Stomach smooth muscle (tissue), 2 donors: ENCODE measurements around the gene XDH.

Experiments used
- H3K27ac ChIP-seq: one replicate; pipeline ENCODE4 v1.7.0; 2013; ENCODE audit warnings: mild to moderate bottlenecking, low read length, inconsistent platforms
- H3K27me3 ChIP-seq, 2 donors: one replicate each; pipeline ENCODE4 v1.7.0; 2013; ENCODE audit warnings: low read length in 2 of 2; ENCODE audit not compliant: insufficient read depth in 2 of 2, control insufficient read depth in 1 of 2
- H3K36me3 ChIP-seq, 2 donors: one replicate each; pipeline ENCODE4 v1.7.0; 2013; ENCODE audit warnings: low read length in 2 of 2; ENCODE audit not compliant: control insufficient read depth in 2 of 2, insufficient read depth in 2 of 2
- H3K4me1 ChIP-seq: one replicate; pipeline ENCODE4 v1.7.0; 2013; ENCODE audit warnings: low read length; ENCODE audit not compliant: control insufficient read depth, insufficient read depth
- H3K4me3 ChIP-seq, 2 donors: one replicate each; pipeline ENCODE4 v1.7.0; 2013; ENCODE audit warnings: low read length in 2 of 2
- H3K9ac ChIP-seq, 2 donors: one replicate each; pipeline ENCODE4 v1.7.0; 2013; ENCODE audit warnings: low read length in 2 of 2, mild to moderate bottlenecking in 1 of 2
- H3K9me3 ChIP-seq, 2 donors: one replicate each; pipeline ENCODE4 v1.7.0; 2013; ENCODE audit warnings: low read length in 2 of 2; ENCODE audit not compliant: control insufficient read depth in 2 of 2
- donor health status: healthy.
- donor health status: Pancreatic carcinoma.

XDH gene

DNA sequence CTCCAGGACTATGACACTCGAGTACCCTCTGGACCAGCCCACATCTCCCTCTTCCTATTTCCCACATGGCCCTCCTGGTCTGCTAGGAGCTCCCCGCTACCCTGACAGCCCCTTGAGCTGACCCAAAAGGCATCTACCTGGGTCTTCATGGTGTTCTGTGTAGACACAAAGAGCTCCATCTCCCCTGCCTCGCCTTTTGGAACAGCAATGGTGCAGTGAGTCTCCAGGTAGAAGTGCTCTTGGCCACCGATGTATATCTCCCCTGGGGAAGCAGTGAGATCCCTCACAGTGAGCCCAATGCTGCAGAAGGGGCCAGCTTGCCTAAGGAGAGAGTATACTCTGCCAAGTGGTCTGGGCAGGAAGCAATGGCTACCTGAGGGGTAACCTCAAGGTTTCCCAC lies 47.8 kb downstream of the XDH start:
- Histone ChIP-seq H3K9me3 (no peaks in the 10 kb centered on the region), H3K27me3 (no peaks in the 10 kb centered on the region), H3K27ac (no peak overlapping the region), H3K9ac (no peak overlapping the region), H3K36me3 (no peaks in the 10 kb centered on the region), H3K4me3 (no peak overlapping the region), H3K4me1 (no peaks in the 10 kb centered on the region)

DNA sequence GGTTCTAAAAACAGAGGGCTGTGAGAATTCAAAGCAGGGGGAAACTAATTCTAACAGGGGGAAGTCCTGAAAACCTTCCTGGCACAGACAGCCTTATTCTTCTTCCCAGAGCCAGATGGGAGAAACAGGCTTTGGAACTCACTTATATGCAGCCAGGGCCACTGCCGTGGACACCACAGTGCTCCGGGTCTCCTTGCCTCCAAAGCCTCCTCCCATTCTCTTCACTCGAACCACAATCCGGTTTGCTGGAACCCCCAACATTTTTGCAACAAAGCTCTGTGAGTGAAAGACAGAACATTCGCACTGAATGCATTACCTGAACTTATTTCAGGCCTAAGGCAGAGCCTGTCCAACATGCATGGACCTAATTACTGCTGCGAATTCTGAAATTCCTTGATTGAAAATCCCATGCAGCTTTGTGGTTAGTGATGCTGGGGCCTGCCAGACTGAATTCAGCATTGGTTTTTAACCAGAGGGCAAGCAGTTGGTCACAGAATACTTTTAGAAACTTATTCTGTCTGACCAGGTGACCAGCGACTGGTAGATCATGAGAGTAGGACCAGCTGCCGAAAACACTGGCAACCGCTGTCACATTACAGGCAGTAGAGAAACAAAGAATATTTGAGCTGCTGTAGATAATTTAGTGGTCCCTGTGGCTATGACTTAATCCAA lies 48.6 kb downstream of the XDH start:
- Histone ChIP-seq H3K4me1 (no peaks in the 10 kb centered on the region), H3K4me3 (no peak overlapping the region), H3K27me3 (no peaks in the 10 kb centered on the region), H3K27ac (no peak overlapping the region), H3K9ac (no peak overlapping the region), H3K36me3 (no peaks in the 10 kb centered on the region), H3K9me3 (no peaks in the 10 kb centered on the region)

DNA sequence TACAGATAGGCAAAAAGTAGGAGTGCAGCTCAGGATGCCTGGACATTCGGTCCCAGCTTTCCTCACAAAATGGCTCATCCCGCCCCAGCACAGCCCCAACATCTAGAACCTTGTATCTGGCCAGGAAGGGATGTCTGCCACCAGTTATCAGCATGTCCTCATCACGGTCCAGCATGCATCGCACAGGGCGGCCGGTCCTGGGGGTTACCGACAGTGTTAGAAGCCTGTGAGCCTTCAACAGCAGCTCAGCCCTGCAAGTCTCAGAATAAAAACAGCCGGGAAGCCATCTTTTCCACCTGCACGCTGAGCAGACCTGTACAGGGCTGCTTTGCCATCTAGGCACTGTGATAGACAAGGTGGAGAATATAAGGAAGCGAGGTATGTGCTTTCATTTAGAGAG lies 49.2 kb downstream of the XDH start:
- Histone ChIP-seq H3K4me3 (no peak overlapping the region), H3K9me3 (no peaks in the 10 kb centered on the region), H3K4me1 (no peaks in the 10 kb centered on the region), H3K27me3 (no peaks in the 10 kb centered on the region), H3K27ac (no peak overlapping the region), H3K9ac (no peak overlapping the region), H3K36me3 (no peaks in the 10 kb centered on the region)

DNA sequence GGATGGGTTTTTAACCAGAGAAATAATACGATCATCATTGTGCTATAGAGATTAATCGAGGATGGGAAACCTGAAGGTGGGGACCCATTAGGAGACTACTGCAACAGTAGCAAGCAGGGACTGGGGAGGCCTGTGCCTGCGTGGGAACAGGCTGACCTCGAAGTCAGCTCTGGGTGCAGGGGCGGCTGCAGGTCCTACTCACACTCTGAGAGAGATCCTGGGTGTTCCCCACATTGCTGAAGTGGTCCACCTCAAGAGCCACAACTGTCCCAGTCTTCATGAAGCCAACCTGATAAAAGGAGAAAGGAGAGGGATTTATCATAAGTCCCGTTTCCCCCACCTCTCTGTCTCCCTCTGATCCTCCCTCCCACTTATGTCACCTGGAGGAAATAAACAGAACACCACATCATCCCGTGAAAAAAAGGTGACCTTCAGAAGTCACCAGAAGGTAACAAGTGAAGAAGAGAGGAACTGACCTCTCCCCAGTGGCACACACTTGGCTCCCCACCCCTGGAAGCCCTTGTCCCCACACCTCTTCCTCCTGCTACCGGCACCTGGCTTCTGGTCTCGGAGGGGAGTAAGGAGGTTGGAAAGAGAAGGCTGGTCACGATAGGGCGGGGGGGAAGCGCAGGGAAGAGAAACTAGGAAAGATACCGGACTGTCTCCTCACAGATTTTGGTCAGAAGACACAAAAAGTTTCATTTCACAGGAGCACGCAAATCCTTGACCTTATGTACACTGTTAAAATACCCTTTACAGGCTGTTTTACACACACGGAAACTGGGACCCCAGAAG lies 50.4 kb downstream of the XDH start:
- no peak overlapping the region for H3K9ac ChIP-seq
- H3K36me3 ChIP-seq, result no peaks in the 10 kb centered on the region
- H3K27ac ChIP-seq, result no peak overlapping the region
- H3K9me3 ChIP-seq, result no peaks in the 10 kb centered on the region
- H3K27me3 ChIP-seq, result no peaks in the 10 kb centered on the region
- H3K4me1 ChIP-seq, result no peaks in the 10 kb centered on the region
- H3K4me3 ChIP-seq, result no peak overlapping the region

DNA sequence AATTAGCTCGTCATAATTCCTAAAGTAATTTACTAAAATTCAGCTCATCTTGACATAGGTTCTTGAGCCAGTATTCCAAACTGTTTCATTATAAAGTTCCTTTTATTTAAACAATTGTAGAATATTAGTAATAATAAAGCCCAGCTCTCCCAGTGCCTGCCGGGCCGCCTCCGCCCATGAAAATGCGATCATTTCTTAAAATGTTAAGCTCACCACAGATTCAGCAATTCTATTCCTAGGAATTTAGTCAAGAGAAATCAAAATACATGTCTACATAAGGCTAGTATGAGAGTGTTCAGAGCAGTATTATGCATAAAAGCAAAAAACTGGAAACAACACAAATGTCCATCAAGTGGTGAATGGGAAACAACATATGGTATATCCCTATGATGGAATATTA lies 52.0 kb downstream of the XDH start:
- Histone ChIP-seq H3K4me1 (no peaks in the 10 kb centered on the region), H3K4me3 (no peak overlapping the region), H3K36me3 (no peaks in the 10 kb centered on the region), H3K9me3 (no peaks in the 10 kb centered on the region), H3K27ac (no peak overlapping the region), H3K27me3 (no peaks in the 10 kb centered on the region), H3K9ac (no peak overlapping the region)

DNA sequence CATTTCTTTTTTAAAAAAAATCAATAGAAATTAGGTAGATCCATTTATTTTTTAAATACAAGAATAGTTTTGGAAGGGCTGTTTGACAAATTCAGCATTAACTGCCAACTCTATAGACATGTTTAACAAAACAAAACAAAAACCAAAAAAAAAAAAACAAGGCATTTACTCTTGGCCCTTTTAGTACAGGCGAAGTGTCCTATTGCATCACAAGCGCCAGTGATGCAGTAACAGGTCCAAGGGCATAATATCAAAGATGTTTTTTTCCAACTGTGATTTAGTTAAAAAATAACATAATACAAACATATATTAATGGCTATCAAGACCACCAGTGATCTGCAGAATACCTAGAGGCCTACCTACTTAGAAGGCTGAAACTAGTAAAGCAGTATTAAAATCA lies 55.3 kb downstream of the XDH start:
- Histone ChIP-seq H3K27ac (no peak overlapping the region), H3K4me3 (no peak overlapping the region), H3K36me3 (no peaks in the 10 kb centered on the region)

DNA sequence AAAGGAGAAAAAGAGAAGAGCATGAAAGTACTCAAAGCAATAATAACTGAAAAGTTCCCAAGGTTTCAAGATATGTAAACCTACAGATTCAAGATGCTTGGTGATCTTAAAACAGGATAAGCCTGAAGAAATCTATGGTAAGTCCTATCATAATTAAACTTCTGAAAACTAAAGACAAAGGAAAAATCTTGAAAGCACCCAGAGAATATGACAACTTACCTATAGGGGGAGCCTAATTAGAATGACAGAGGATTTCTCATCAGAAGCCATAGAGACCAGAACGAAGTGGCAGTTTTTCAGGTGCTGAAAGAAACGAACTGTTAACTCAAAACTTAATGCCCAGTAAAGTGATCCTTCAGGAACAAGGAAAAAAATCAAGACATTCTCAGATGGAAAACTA lies 59.7 kb downstream of the XDH start:
- Histone ChIP-seq H3K9ac (no peak overlapping the region), H3K27me3 (peaks cover 0 to 3% of the 10 kb centered on the region in 2 donors), H3K4me3 (no peak overlapping the region), H3K9me3 (no peaks in the 10 kb centered on the region), H3K4me1 (no peaks in the 10 kb centered on the region), H3K36me3 (no peaks in the 10 kb centered on the region), H3K27ac (no peak overlapping the region)

More for the DNA sequence above, 55.3 kb downstream of the XDH start:
- Histone ChIP-seq H3K4me1 (no peaks in the 10 kb centered on the region), H3K27me3 (no peaks in the 10 kb centered on the region), H3K9ac (no peak overlapping the region), H3K9me3 (no peaks in the 10 kb centered on the region)

DNA sequence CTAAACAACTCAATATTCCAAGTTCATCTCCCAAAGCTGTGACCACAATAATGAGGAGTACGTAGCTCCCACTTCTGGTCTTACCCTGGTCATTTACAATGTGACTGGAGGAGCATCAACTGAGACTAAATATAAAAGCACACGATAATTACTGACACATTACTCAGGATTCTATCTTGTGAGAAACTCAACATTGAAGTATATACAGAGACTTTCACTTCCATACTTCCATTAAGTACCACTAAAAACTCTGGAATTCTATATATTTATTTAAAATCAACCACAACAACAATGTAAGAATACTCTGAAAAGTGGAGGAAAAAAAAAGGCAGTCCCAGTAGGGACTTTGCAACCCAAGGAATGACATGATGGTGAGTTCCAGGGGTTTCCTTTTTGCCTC lies 61.4 kb downstream of the XDH start:
- no peak overlapping the region for H3K4me3 ChIP-seq
- no peaks in the 10 kb centered on the region for H3K4me1 ChIP-seq
- H3K9me3 ChIP-seq, result no peaks in the 10 kb centered on the region
- no peak overlapping the region for H3K9ac ChIP-seq
- H3K27me3 ChIP-seq, result peaks cover 0 to 3% of the 10 kb centered on the region in 2 donors
- H3K27ac ChIP-seq, result no peak overlapping the region
- no peaks in the 10 kb centered on the region for H3K36me3 ChIP-seq

DNA sequence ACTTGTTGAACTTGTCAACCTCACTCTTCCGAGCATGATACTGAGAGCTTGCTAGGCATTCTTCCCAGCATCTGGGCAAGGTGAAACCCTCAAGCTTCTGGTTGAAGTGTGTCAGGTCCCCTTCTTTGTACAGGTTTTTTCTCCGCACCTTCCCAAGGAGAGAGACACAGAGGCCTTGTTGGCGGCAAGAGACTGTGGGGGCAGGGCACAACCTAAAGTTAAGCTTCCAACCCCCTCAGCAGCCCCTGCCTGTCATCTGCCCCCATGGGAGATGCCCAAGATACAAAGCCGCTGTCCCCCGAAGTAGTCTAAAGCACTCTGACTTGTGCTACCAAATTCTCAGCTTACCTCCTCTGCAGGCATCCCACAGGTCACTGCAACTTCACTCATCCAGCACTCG lies 64.9 kb downstream of the XDH start:
- H3K36me3 ChIP-seq, result no peaks in the 10 kb centered on the region
- no peak overlapping the region for H3K4me3 ChIP-seq
- H3K27me3 ChIP-seq, result peaks cover 0 to 6% of the 10 kb centered on the region in 2 donors
- H3K9me3 ChIP-seq, result no peaks in the 10 kb centered on the region
- H3K27ac ChIP-seq, result no peak overlapping the region
- no peaks in the 10 kb centered on the region for H3K4me1 ChIP-seq
- H3K9ac ChIP-seq, result no peak overlapping the region

DNA sequence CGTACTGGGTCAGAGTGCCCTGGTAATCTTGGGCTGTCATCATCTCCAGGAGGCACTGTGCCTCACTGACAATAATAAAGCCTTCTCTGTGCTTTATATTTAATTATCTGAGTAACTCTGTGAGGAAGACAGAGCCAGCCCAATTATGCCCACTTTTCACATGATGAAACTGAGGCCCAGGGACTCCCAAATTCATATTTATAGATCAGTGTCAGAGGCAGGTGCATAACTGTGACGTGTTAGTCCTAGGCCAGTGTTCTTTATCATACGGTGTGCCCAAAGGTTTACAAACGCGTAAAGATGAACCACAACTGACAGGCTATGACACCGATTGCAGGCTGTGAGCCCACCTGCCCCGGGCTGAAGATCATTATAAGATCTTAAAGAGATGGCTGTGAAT lies 65.4 kb downstream of the XDH start:
- Histone ChIP-seq H3K4me3 (no peak overlapping the region), H3K4me1 (no peaks in the 10 kb centered on the region), H3K27me3 (peaks cover 0 to 6% of the 10 kb centered on the region in 2 donors), H3K27ac (no peak overlapping the region), H3K9ac (no peak overlapping the region), H3K9me3 (no peaks in the 10 kb centered on the region), H3K36me3 (no peaks in the 10 kb centered on the region)

DNA sequence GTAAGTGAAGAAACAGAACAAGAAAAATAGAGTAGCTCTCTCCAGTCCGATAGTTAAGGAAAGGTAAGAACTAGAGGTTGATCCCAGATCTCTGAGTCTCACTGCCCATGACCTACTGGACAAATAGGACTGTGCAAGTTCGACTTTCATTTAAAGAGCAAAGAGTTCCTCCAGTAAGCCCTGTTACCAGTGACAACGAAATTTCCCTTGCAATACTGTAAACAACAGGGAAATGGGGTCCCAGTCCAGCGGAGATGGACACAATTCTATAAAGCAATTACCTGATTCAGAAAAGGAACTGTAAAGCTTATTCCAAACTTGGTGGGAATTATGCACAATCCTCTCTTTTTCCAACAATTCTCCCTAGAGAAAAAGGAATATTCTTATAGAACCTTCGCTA lies 65.9 kb downstream of the XDH start:
- H3K9ac ChIP-seq, result no peak overlapping the region
- H3K36me3 ChIP-seq, result no peaks in the 10 kb centered on the region
- H3K27ac ChIP-seq, result no peak overlapping the region
- no peaks in the 10 kb centered on the region for H3K4me1 ChIP-seq
- H3K4me3 ChIP-seq, result no peak overlapping the region
- H3K27me3 ChIP-seq, result peaks cover 0 to 3% of the 10 kb centered on the region in 2 donors
- H3K9me3 ChIP-seq, result no peaks in the 10 kb centered on the region
